HepG2 (cell line): ENCODE data around the gene SLC39A2. TPM values are rescaled to one million over a fixed set of nuclear protein-coding genes. Genes with fewer than 3 reads are reported as not detected.

ENCODE experiments used
- CCAR2 ChIP-seq: fragments of 200-400 bp; formaldehyde crosslinking; optimal IDR thresholded peaks from 2 replicates; pipeline ENCODE3; 2018; ENCODE audit warnings: low read depth, mild to moderate bottlenecking, low read length, moderate library complexity
- CEBPB ChIP-seq: IDR thresholded peaks from 2 replicates; pipeline ENCODE4 v1.6.1; 2011; ENCODE audit warnings: low read depth, low read length, improper control_type of control experiment, borderline replicate concordance
- HMG20B ChIP-seq: conservative IDR thresholded peaks from 2 replicates; pipeline ENCODE4 v1.6.1; 2016; ENCODE audit warnings: missing genetic modification reagents, missing compliant biosample characterization
- ISL2 ChIP-seq: sonication (generic); formaldehyde crosslinking; IDR thresholded peaks from 2 replicates; pipeline ENCODE4 v1.5.0; 2020; ENCODE audit warnings: missing genetic modification reagents
- MAFF ChIP-seq: IDR thresholded peaks from 2 replicates; pipeline ENCODE4 v1.6.1; 2011; ENCODE audit warnings: low read depth, low read length, improper control_type of control experiment
- MXD4 ChIP-seq: IDR thresholded peaks from 2 replicates; pipeline ENCODE4 v1.6.1; 2016; ENCODE audit warnings: mild to moderate bottlenecking, missing biosample characterization, missing genetic modification reagents
- NPAS2 ChIP-seq: sonication (generic); formaldehyde crosslinking; IDR thresholded peaks from 2 replicates; pipeline ENCODE4 v1.8.0; 2022; ENCODE audit warnings: mild to moderate bottlenecking, missing genetic modification reagents, borderline replicate concordance
- NR2F6 ChIP-seq, 2 experiments: IDR thresholded peaks; 2 replicates each; pipeline ENCODE4 v1.6.1; 2016; ENCODE audit warnings: antibody characterized with exemption in 1 of 2, mild to moderate bottlenecking in 1 of 2
- PCBP2 ChIP-seq: fragments of 200-400 bp; formaldehyde crosslinking; optimal IDR thresholded peaks from 2 replicates; pipeline ENCODE3; 2018; ENCODE audit warnings: low read length, low read depth; ENCODE audit not compliant: poor library complexity, severe bottlenecking
- SP2 ChIP-seq: sonication (generic); formaldehyde crosslinking; IDR thresholded peaks from 2 replicates; pipeline ENCODE4 v1.5.1; 2020; ENCODE audit warnings: mild to moderate bottlenecking, missing genetic modification reagents
- TCF7 ChIP-seq: sonication (generic); IDR thresholded peaks from 2 replicates; pipeline ENCODE4 v1.6.1; 2016; ENCODE audit warnings: antibody characterized with exemption, low read depth
- TEAD2 ChIP-seq: sonication (generic); formaldehyde crosslinking; IDR thresholded peaks from 2 replicates; pipeline ENCODE4 v1.9.0; 2021; ENCODE audit warnings: missing genetic modification reagents
- TOE1 ChIP-seq: sonication (generic); formaldehyde crosslinking; IDR thresholded peaks from 2 replicates; pipeline ENCODE4 v1.4.0; 2020; ENCODE audit warnings: mild to moderate bottlenecking, missing genetic modification reagents
- XBP1 ChIP-seq: sonication (generic); formaldehyde crosslinking; IDR thresholded peaks from 2 replicates; pipeline ENCODE4 v1.5.0; 2020; ENCODE audit warnings: missing genetic modification reagents
- ZNF143 ChIP-seq: sonication (generic); formaldehyde crosslinking; IDR thresholded peaks from 2 replicates; pipeline ENCODE4 v1.4.0; 2020; ENCODE audit warnings: missing genetic modification reagents
- ZNF225 ChIP-seq: sonication (generic); formaldehyde crosslinking; IDR thresholded peaks from 2 replicates; pipeline ENCODE4 v1.4.0; 2020; ENCODE audit warnings: mild to moderate bottlenecking, missing genetic modification reagents
- ZNF318 ChIP-seq: sonication (generic); formaldehyde crosslinking; IDR thresholded peaks from 2 replicates; pipeline ENCODE4 v1.4.0; 2020; ENCODE audit warnings: mild to moderate bottlenecking, missing genetic modification reagents
- ZNF709 ChIP-seq: sonication (generic); formaldehyde crosslinking; IDR thresholded peaks from 2 replicates; pipeline ENCODE4 v1.5.0; 2020; ENCODE audit warnings: mild to moderate bottlenecking, missing genetic modification reagents
- ZNF761 ChIP-seq: sonication (generic); formaldehyde crosslinking; conservative IDR thresholded peaks from 2 replicates; pipeline ENCODE4 v1.4.0; 2020; ENCODE audit warnings: mild to moderate bottlenecking, missing genetic modification reagents
- ZNF776 ChIP-seq: sonication (generic); formaldehyde crosslinking; IDR thresholded peaks from 2 replicates; pipeline ENCODE4 v1.4.0; 2020; ENCODE audit warnings: mild to moderate bottlenecking, missing genetic modification reagents
- ZSCAN12 ChIP-seq: sonication (generic); formaldehyde crosslinking; IDR thresholded peaks from 2 replicates; pipeline ENCODE4 v1.9.0; 2021; ENCODE audit warnings: mild to moderate bottlenecking, missing genetic modification reagents
- ZSCAN21 ChIP-seq: sonication (generic); formaldehyde crosslinking; IDR thresholded peaks from 2 replicates; pipeline ENCODE4 v1.8.0; 2022; ENCODE audit warnings: mild to moderate bottlenecking, missing genetic modification reagents, moderate library complexity, borderline replicate concordance
- polyA plus RNA-seq, 8 experiments: library from polyadenylated mRNA; depleted of rRNA in 3 of 8; stranded (reverse) in 7 of 8; unstranded in 1 of 8; fragments of >200 nt; fragmentation: Illumina TruSeq in 4 of 8; extraction: Trizol in 4 of 8; gene quantifications; 2 replicates each; pipeline versions ENCODE4 v1.2.1 to v1.2.3, GENCODE V29; 2011 to 2016; ENCODE audit warnings: low read depth in 4 of 8, missing spikeins in 1 of 8, mixed read lengths in 1 of 8; ENCODE audit not compliant: insufficient read depth in 1 of 8
- total RNA-seq, 5 experiments: library from RNA; depleted of rRNA; stranded (reverse); fragments of >200 nt; fragmentation: Illumina TruSeq; extraction: Trizol; gene quantifications; 2 replicates each; pipeline ENCODE4 v1.2.3, GENCODE V29; 2016; ENCODE audit warnings: low read depth in 1 of 5
- TF ChIP-seq, protein P1 (sequence below): sonication (generic); formaldehyde crosslinking; IDR thresholded peaks from 2 replicates; pipeline ENCODE4 v1.4.0; 2020; ENCODE audit warnings: missing genetic modification reagents
- TF ChIP-seq, protein P2 (sequence below): sonication (generic); formaldehyde crosslinking; IDR thresholded peaks from 2 replicates; pipeline ENCODE4 v1.4.0; 2020; ENCODE audit warnings: mild to moderate bottlenecking, missing genetic modification reagents

SLC39A2 gene
- total and polyA plus RNA-seq, 2 of the 13 experiments (the other 11 are each of a cell fraction or from before 2014, with no cell fraction given) = 0.08 to 0.11 TPM

- TF ChIP-seq ZNF318 (CRISPR knock-in tag) (no peak), MAFF (no peak), TOE1 (CRISPR knock-in tag) (no peak), XBP1 (CRISPR knock-in tag) (no peak), ZNF709 (CRISPR knock-in tag) (no peak), MXD4 (CRISPR knock-in tag) (no peak), PCBP2 (no peak), ZNF143 (CRISPR knock-in tag) (no peak), ISL2 (CRISPR knock-in tag) (peak; percentile 52; the same call in 1 of the 2 replicates), SP2 (CRISPR knock-in tag) (no peak), TCF7 (peak; percentile 84), TEAD2 (CRISPR knock-in tag) (no peak), NPAS2 (CRISPR knock-in tag) (no peak), CEBPB (no peak), NR2F6 (IDR thresholded peaks at IDR 0.05) (peak; percentile 60; the same call in 1 of the 2 replicates), NR2F6 (CRISPR knock-in tag; IDR thresholded peaks at IDR 0.05) (peak; percentile 52; the same call in 1 of the 2 replicates), CCAR2 (no peak), ZNF776 (CRISPR knock-in tag) (no peak), ZNF225 (CRISPR knock-in tag) (no peak), ZSCAN21 (no peak), ZNF761 (no peak), HMG20B (0 out of 2 replicates have a peak, but pooled peaks have one; percentile 31), ZSCAN12 (no peak)
- TF ChIP-seq, protein P1, sequence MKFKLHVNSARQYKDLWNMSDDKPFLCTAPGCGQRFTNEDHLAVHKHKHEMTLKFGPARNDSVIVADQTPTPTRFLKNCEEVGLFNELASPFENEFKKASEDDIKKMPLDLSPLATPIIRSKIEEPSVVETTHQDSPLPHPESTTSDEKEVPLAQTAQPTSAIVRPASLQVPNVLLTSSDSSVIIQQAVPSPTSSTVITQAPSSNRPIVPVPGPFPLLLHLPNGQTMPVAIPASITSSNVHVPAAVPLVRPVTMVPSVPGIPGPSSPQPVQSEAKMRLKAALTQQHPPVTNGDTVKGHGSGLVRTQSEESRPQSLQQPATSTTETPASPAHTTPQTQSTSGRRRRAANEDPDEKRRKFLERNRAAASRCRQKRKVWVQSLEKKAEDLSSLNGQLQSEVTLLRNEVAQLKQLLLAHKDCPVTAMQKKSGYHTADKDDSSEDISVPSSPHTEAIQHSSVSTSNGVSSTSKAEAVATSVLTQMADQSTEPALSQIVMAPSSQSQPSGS (CRISPR knock-in tag) = no peak
- TF ChIP-seq, protein P2, sequence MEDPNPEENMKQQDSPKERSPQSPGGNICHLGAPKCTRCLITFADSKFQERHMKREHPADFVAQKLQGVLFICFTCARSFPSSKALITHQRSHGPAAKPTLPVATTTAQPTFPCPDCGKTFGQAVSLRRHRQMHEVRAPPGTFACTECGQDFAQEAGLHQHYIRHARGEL (CRISPR knock-in tag) = no peak
These were observed 49.5 kb downstream of the SLC39A2 start (continued) for GRCh38 chr14:21048638-21049037.
